Esophagus muscularis mucosa (tissue), 4 donors: ENCODE data around the gene AIMP1. TPM values are rescaled to one million over a fixed set of nuclear protein-coding genes. Genes with fewer than 3 reads are reported as not detected.

Experiments
- DNase-seq: peaks from one replicate; pipeline ENCODE4 v3.0.0-alpha.2; 2017; ENCODE audit errors: extremely low spot score
- H3K27ac ChIP-seq, 4 donors: fragments of 200-600 bp; sonication (generic); replicated peaks in 1 of 4; 1 replicate in 3 of 4; 2 replicates in 1 of 4; pipeline ENCODE4 v1.5.1; 2016 to 2019; ENCODE audit warnings: mild to moderate bottlenecking in 1 of 4
- H3K27me3 ChIP-seq, 4 donors: fragments of 200-600 bp; sonication (generic); one replicate each; pipeline versions ENCODE4 v1.5.1 to v1.6.0; 2016 to 2019
- H3K36me3 ChIP-seq, 4 donors: fragments of 200-600 bp; sonication (generic); one replicate each; pipeline ENCODE4 v1.5.1; 2016 to 2019
- H3K4me1 ChIP-seq, 4 donors: fragments of 200-600 bp; sonication (generic); one replicate each; pipeline ENCODE4 v1.5.1; 2016 to 2019
- H3K4me3 ChIP-seq, 4 donors: fragments of 200-600 bp; sonication (generic); 1 replicate in 2 of 4; 2 replicates in 2 of 4; pipeline ENCODE4 v1.5.1; 2016 to 2019; ENCODE audit warnings: mild to moderate bottlenecking in 4 of 4, moderate library complexity in 1 of 4
- H3K9me3 ChIP-seq, 4 donors: fragments of 200-600 bp; sonication (generic); 1 replicate in 3 of 4; 2 replicates in 1 of 4; pipeline ENCODE4 v1.5.1; 2016 to 2019
- CTCF ChIP-seq, 3 experiments: fragments of 200-600 bp in 2 of 3; fragments of 450-650 bp in 1 of 3; sonication (generic) in 2 of 3; IDR thresholded peaks; one replicate each; pipeline ENCODE4 v1.5.1; 2017 to 2019; ENCODE audit warnings: antibody characterized with exemption in 3 of 3, mild to moderate bottlenecking in 2 of 3, moderate library complexity in 1 of 3
- EP300 ChIP-seq: sonication (generic); formaldehyde crosslinking; IDR thresholded peaks from one replicate; pipeline ENCODE4 v1.6.1; 2017; ENCODE audit warnings: antibody characterized with exemption
- POLR2A ChIP-seq: fragments of 450-650 bp; IDR thresholded peaks from one replicate; pipeline ENCODE4 v1.6.1; 2017; ENCODE audit warnings: antibody characterized with exemption, moderate library complexity, mild to moderate bottlenecking, low read depth
- POLR2AphosphoS5 ChIP-seq, 2 donors: sonication (generic); formaldehyde crosslinking; IDR thresholded peaks; one replicate each; pipeline ENCODE4 v1.6.1; 2017; ENCODE audit warnings: antibody characterized with exemption in 2 of 2
- WGBS: methylation state at CpG from one replicate; pipeline ENCODE4 v1.1.5; 2018; 5-methylcytosine and 5-hydroxymethylcytosine counted together
- intact Hi-C: fragments of 100-400 bp; cut with DNase I; formaldehyde crosslinking; loops from one replicate; pipeline ENCODE4 v1.15.1; 2023
- total RNA-seq, 4 donors: library from RNA; depleted of rRNA; stranded (reverse); fragments of >200 nt; gene quantifications; one replicate each; pipeline versions ENCODE4 v1.1.0 to v1.2.1, GENCODE V29; 2016

The AIMP1 gene
- total RNA-seq, 4 donors from 2014 or later: 19.1 to 29.9 (median 25.7) TPM

DNA sequence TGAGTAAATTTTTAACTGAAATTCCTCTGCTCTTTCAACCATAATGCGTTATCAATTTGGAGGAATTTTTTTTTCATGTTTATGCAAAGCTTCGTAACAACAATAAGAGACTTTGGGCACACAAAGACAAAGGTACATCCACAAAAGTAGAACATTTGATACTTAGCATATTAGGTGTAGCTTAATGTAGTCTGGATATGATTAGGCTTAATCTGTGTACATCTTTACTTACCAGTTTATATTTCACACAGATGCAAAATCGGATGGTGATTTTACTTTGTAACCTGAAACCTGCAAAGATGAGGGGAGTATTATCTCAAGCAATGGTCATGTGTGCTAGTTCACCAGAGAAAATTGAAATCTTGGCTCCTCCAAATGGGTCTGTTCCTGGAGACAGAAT lies 20.3 kb downstream of the AIMP1 start:
- DNase-seq: no peak
- 97% methylated on average over 3 of the region's 3 CpGs for WGBS
- no peak for TF ChIP-seq CTCF (IDR thresholded peaks at IDR 0.05)
- no peak for TF ChIP-seq POLR2A
- TF ChIP-seq POLR2AphosphoS5 (IDR thresholded peaks at IDR 0.05): no peak
- TF ChIP-seq EP300: no peak
- Histone ChIP-seq H3K27me3 (no peaks in the 10 kb centered on the region), H3K4me1 (no peaks in the 10 kb centered on the region), H3K27ac (no peak overlapping the region), H3K4me3 (no peak overlapping the region), H3K36me3 (peaks cover 57 to 90% (median 76%) of the 10 kb centered on the region in 4 donors), H3K9me3 (peaks cover 0 to 3% (median 0%) of the 10 kb centered on the region in 4 donors)
- intact Hi-C loops: no loop called here

DNA sequence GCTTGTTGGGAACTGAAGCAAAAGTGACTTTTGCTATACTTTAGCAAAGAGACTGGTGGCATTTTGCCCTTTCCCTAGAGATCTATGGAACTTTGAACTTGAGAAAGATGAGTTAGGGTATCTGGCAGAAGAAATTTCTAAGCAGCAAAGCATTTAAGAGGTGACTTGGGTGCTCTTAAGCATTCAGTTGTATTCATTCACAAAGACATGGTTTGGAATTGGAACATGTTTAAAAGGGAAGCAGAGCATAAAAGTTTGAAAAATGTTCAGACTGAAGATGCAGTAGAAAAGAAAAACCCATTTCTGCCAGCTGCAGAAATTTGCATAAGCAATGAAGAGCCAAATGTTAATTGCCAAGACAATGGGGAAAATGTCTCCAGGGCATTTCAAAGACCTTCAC lies 21.6 kb downstream of the AIMP1 start:
- Histone ChIP-seq H3K36me3 (peaks cover 50 to 77% (median 67%) of the 10 kb centered on the region in 4 donors), H3K27ac (no peak overlapping the region), H3K4me3 (no peak overlapping the region), H3K9me3 (peaks cover 0 to 3% (median 0%) of the 10 kb centered on the region in 4 donors), H3K27me3 (no peaks in the 10 kb centered on the region), H3K4me1 (no peaks in the 10 kb centered on the region)
- no peak for TF ChIP-seq POLR2A
- TF ChIP-seq EP300: no peak
- TF ChIP-seq POLR2AphosphoS5 (IDR thresholded peaks at IDR 0.05): no peak
- TF ChIP-seq CTCF (IDR thresholded peaks at IDR 0.05): no peak
- DNase-seq: no peak
- intact Hi-C loops: no loop called here

DNA sequence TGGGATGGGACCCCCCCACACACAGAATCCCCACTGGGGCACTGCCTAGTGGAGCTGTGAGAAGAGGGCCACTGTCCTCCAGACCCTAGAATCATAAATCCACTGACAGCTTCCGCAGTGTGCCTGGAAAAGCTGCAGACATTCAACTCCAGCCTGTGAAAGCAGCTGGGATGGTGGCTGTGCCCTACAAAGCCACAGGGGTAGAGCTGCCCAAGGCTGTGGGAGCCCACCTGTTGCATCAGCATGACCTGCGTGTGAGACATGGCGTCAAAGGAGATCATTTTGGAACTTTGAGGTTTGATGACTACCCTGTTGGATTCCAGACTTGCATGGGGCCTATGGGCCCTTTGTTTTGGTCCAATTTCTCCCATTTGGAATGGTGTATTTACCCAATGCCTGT lies 22.3 kb downstream of the AIMP1 start:
- Histone ChIP-seq H3K36me3 (peaks cover 43 to 69% (median 60%) of the 10 kb centered on the region in 4 donors), H3K4me1 (no peaks in the 10 kb centered on the region), H3K4me3 (no peak overlapping the region), H3K27ac (no peak overlapping the region), H3K27me3 (no peaks in the 10 kb centered on the region), H3K9me3 (peaks cover 0 to 3% (median 0%) of the 10 kb centered on the region in 4 donors)
- no peak for DNase-seq
- 94% methylated on average over 3 of the region's 3 CpGs for WGBS
- intact Hi-C loops: no loop called here
- TF ChIP-seq EP300: no peak
- no peak for TF ChIP-seq CTCF (IDR thresholded peaks at IDR 0.05)
- TF ChIP-seq POLR2AphosphoS5 (IDR thresholded peaks at IDR 0.05): no peak
- TF ChIP-seq POLR2A: no peak

DNA sequence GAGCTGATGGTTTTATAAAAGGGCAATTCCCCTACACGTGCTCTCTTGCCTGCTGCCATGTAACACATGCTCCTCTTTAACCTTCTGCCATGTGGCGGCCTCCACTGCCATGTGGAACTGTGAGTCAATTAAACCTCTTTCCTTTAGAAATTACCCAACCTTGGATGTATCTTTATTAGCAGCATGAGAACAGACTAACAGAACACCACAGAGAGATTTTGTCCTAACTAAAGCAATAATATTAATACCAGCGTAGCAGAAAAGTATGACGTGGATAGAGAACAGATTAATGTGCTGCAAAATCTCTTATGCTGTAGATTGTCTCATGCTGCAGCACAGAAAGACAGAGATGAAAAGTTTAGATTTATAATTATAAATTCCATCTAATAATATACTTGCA lies 23.1 kb downstream of the AIMP1 start:
- Histone ChIP-seq H3K9me3 (peaks cover 0 to 3% (median 0%) of the 10 kb centered on the region in 4 donors), H3K36me3 (peaks cover 36 to 62% (median 53%) of the 10 kb centered on the region in 4 donors), H3K4me1 (no peaks in the 10 kb centered on the region), H3K4me3 (no peak overlapping the region), H3K27ac (no peak overlapping the region), H3K27me3 (no peaks in the 10 kb centered on the region)
- no peak for DNase-seq
- 80% methylated on average over 4 of the region's 4 CpGs for WGBS
- intact Hi-C loops: no loop called here
- TF ChIP-seq POLR2AphosphoS5 (IDR thresholded peaks at IDR 0.05) (no peak), CTCF (IDR thresholded peaks at IDR 0.05) (no peak), POLR2A (no peak), EP300 (no peak)

- Histone ChIP-seq H3K4me3 (no peak overlapping the region), H3K27me3 (no peaks in the 10 kb centered on the region), H3K36me3 (peaks cover 33 to 48% (median 44%) of the 10 kb centered on the region in 4 donors), H3K4me1 (no peaks in the 10 kb centered on the region), H3K9me3 (peaks cover 0 to 3% (median 0%) of the 10 kb centered on the region in 4 donors), H3K27ac (no peak overlapping the region)
- WGBS: 100% methylated on average over 1 of the region's 1 CpG
- intact Hi-C loops: no loop called here
- no peak for DNase-seq
- TF ChIP-seq EP300 (no peak), CTCF (IDR thresholded peaks at IDR 0.05) (no peak), POLR2AphosphoS5 (IDR thresholded peaks at IDR 0.05) (no peak), POLR2A (no peak)
Observed at GRCh38 chr4:106340774-106341173, 24.4 kb downstream of the AIMP1 start.
